GM23338 (cell line): ENCODE measurements around the gene TTBK1. TPM values are rescaled to one million over a fixed set of nuclear protein-coding genes. Genes with fewer than 3 reads are reported as not detected.

Experiments
- ATAC-seq: fragments of 200-7000 bp; cut with Tn5 transposase; 3 replicates; pipeline ENCODE4 v1.9.1; 2020
- DNase-seq: peaks from one replicate; pipeline ENCODE4 v3.0.0-alpha.2; 2015; ENCODE audit warnings: low spot score
- H2AFZ ChIP-seq: fragments of 200-600 bp; sonication (generic); 2 replicates; pipeline ENCODE4 v1.8.0; 2016; ENCODE audit warnings: antibody characterized with exemption, mild to moderate bottlenecking, moderate library complexity
- H3F3A ChIP-seq: fragments of 200-600 bp; sonication (generic); replicated peaks from 2 replicates; pipeline ENCODE4 v1.8.0; 2017; ENCODE audit warnings: antibody characterized with exemption, mixed run types, low read depth
- H3K27ac ChIP-seq: fragments of 200-600 bp; sonication (generic); 2 replicates; pipeline ENCODE4 v1.6.1; 2016; ENCODE audit warnings: low read depth
- H3K27me3 ChIP-seq: fragments of 200-600 bp; sonication (generic); 2 replicates; pipeline ENCODE4 v1.8.0; 2016; ENCODE audit warnings: mild to moderate bottlenecking, mixed run types, moderate library complexity; ENCODE audit not compliant: insufficient read depth
- H3K36me3 ChIP-seq: fragments of 200-600 bp; sonication (generic); 2 replicates; pipeline ENCODE4 v1.8.0; 2016; ENCODE audit warnings: mild to moderate bottlenecking; ENCODE audit not compliant: insufficient read depth
- H3K4me1 ChIP-seq: fragments of 200-600 bp; sonication (generic); 2 replicates; pipeline ENCODE4 v1.8.0; 2016; ENCODE audit warnings: mild to moderate bottlenecking, moderate library complexity; ENCODE audit not compliant: insufficient read depth
- H3K4me2 ChIP-seq: fragments of 200-600 bp; sonication (generic); 2 replicates; pipeline ENCODE4 v1.7.1; 2017; ENCODE audit warnings: mixed run types
- H3K4me3 ChIP-seq: fragments of 200-600 bp; sonication (generic); 2 replicates; pipeline ENCODE4 v1.6.1; 2016; ENCODE audit warnings: mixed run types
- H3K79me2 ChIP-seq: fragments of 200-600 bp; sonication (generic); replicated peaks from 2 replicates; pipeline ENCODE4 v1.8.0; 2017; ENCODE audit warnings: mild to moderate bottlenecking; ENCODE audit not compliant: insufficient read depth
- H3K9me2 ChIP-seq: fragments of 200-600 bp; sonication (generic); 2 replicates; pipeline ENCODE4 v1.8.0; 2017; ENCODE audit not compliant: insufficient read depth
- H4K20me1 ChIP-seq: fragments of 200-600 bp; sonication (generic); replicated peaks from 2 replicates; pipeline ENCODE4 v1.8.0; 2017; ENCODE audit warnings: mild to moderate bottlenecking; ENCODE audit not compliant: insufficient read depth
- H3K27ac Mint-ChIP-seq: 2 replicates; pipeline ENCODE4 v1.8.0; 2020; ENCODE audit warnings: inconsistent platforms, mild to moderate bottlenecking, moderate library complexity, mixed read lengths
- H3K27me3 Mint-ChIP-seq: 3 replicates; pipeline ENCODE4 v1.8.0; 2022; ENCODE audit warnings: low read depth, mild to moderate bottlenecking, moderate library complexity, mixed read lengths, inconsistent platforms; ENCODE audit not compliant: insufficient read depth, poor library complexity
- H3K36me3 Mint-ChIP-seq: 3 replicates; pipeline ENCODE4 v1.8.0; 2021; ENCODE audit warnings: low read depth, mild to moderate bottlenecking, inconsistent platforms, moderate library complexity, mixed read lengths
- H3K4me1 Mint-ChIP-seq: 3 replicates; pipeline ENCODE4 v1.8.0; 2020; ENCODE audit warnings: mild to moderate bottlenecking, inconsistent platforms, mixed read lengths
- H3K4me3 Mint-ChIP-seq: 3 replicates; pipeline ENCODE4 v1.8.0; 2021; ENCODE audit warnings: moderate library complexity, mild to moderate bottlenecking, inconsistent platforms, mixed read lengths
- H3K9me3 Mint-ChIP-seq: 3 replicates; pipeline ENCODE4 v1.8.0; 2020; ENCODE audit warnings: moderate library complexity, mild to moderate bottlenecking, inconsistent platforms, mixed read lengths
- CREB1 ChIP-seq: fragments of 250-450 bp; sonication (Bioruptor Pico); IDR thresholded peaks from 2 replicates; pipeline ENCODE4 v1.5.0; 2020; ENCODE audit warnings: low read depth, mild to moderate bottlenecking, moderate library complexity
- ETS1 ChIP-seq: IDR thresholded peaks from 2 replicates; pipeline ENCODE4 v1.6.1; 2016; ENCODE audit warnings: antibody characterized with exemption
- ZNF114 ChIP-seq: fragments of 250-450 bp; sonication (Bioruptor Pico); IDR thresholded peaks from 2 replicates; pipeline ENCODE4 v1.5.0; 2020; ENCODE audit warnings: mild to moderate bottlenecking, moderate library complexity
- ZNF331 ChIP-seq: fragments of 250-450 bp; sonication (Bioruptor Pico); IDR thresholded peaks from 2 replicates; pipeline ENCODE4 v1.5.0; 2020; ENCODE audit warnings: low read depth, mild to moderate bottlenecking, moderate library complexity
- ZNF462 ChIP-seq: fragments of 250-450 bp; sonication (Bioruptor Pico); IDR thresholded peaks from 2 replicates; pipeline ENCODE4 v1.5.0; 2020; ENCODE audit warnings: mild to moderate bottlenecking, moderate library complexity
- polyA plus RNA-seq: library from polyadenylated mRNA; unstranded; fragments of >200 nt; fragmentation: Nextera tagmentation; extraction: Ambion mirVana; gene quantifications from 2 replicates; pipeline ENCODE4 v1.2.1, GENCODE V29; 2016
- total RNA-seq: library from RNA; depleted of rRNA; stranded (reverse); fragments of >200 nt; shearing (Covaris generic); gene quantifications from 2 replicates; pipeline ENCODE4 v1.2.3, GENCODE V29; 2014
- TF ChIP-seq, protein P1 (sequence below): IDR thresholded peaks from one replicate; pipeline ENCODE4 v1.6.1; 2018; ENCODE audit warnings: antibody characterized with exemption; ENCODE audit not compliant: unreplicated experiment

Gene TTBK1
- total and polyA plus RNA-seq, 2 experiments from 2014 or later = 0.29 to 1.1 TPM

DNA sequence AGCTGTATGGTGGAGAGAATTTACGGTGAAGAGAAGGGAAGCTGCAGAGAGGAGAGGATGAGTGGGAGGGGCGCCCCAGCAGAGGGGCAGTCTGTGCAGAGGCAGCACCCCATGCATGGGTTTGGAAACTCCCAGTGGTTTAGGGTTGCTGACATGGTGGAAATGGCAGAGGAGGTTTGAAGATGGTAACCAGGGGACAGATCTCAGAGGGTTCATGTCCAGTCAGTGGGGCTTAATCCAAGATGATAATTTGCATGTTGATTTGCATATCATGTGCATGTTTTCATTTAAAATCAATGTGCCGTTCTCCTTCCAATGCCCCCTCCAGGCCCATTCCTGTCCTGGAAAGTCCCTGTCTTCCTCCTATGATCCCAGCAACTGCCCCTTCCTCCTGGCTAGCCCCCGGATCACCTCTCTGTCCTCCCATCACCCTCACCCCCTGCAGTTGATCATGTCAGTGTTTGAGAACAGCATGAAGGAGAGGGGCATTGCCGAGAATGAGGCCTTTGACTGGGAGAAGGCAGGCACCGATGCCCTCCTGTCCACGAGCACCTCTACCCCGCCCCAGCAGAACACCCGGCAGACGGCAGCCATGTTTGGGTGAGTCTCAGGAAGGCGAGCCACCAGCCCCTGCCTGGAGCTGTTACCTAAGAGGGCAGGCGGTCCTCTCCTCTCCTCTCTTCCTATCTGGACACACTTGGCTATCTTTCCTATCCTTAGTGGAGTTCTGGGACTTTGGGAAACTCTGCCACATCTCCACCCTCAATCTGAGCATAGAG lies 14.3 kb downstream of the TTBK1 start:
- H3F3A ChIP-seq = no peaks in the 10 kb centered on the region
- Mint-ChIP-seq H3K27ac (no peak overlapping the region), H3K4me3 (no peak overlapping the region), H3K9me3 (no peaks in the 10 kb centered on the region; the same call in 2 of the 3 replicates), H3K36me3 (no peaks in the 10 kb centered on the region), H3K27me3 (peaks cover 18% of the 10 kb centered on the region), H3K4me1 (peaks cover 10% of the 10 kb centered on the region; the same call in 2 of the 3 replicates)
- no peaks in the 10 kb centered on the region for H3K36me3 ChIP-seq
- no peak overlapping the region for H3K4me3 ChIP-seq
- H4K20me1 ChIP-seq = no peaks in the 10 kb centered on the region
- H3K9me2 ChIP-seq = no peaks in the 10 kb centered on the region
- H3K4me1 ChIP-seq = no peaks in the 10 kb centered on the region
- TF ChIP-seq ZNF114 (CRISPR knock-in tag) = no peak
- no peak for TF ChIP-seq ZNF331 (CRISPR knock-in tag)
- no peak for TF ChIP-seq ZNF462 (CRISPR knock-in tag)
- TF ChIP-seq CREB1 (CRISPR knock-in tag) = no peak
- no peak for TF ChIP-seq ETS1
- TF ChIP-seq, protein P1, sequence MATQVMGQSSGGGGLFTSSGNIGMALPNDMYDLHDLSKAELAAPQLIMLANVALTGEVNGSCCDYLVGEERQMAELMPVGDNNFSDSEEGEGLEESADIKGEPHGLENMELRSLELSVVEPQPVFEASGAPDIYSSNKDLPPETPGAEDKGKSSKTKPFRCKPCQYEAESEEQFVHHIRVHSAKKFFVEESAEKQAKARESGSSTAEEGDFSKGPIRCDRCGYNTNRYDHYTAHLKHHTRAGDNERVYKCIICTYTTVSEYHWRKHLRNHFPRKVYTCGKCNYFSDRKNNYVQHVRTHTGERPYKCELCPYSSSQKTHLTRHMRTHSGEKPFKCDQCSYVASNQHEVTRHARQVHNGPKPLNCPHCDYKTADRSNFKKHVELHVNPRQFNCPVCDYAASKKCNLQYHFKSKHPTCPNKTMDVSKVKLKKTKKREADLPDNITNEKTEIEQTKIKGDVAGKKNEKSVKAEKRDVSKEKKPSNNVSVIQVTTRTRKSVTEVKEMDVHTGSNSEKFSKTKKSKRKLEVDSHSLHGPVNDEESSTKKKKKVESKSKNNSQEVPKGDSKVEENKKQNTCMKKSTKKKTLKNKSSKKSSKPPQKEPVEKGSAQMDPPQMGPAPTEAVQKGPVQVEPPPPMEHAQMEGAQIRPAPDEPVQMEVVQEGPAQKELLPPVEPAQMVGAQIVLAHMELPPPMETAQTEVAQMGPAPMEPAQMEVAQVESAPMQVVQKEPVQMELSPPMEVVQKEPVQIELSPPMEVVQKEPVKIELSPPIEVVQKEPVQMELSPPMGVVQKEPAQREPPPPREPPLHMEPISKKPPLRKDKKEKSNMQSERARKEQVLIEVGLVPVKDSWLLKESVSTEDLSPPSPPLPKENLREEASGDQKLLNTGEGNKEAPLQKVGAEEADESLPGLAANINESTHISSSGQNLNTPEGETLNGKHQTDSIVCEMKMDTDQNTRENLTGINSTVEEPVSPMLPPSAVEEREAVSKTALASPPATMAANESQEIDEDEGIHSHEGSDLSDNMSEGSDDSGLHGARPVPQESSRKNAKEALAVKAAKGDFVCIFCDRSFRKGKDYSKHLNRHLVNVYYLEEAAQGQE = no peak
- H2AFZ ChIP-seq = peak overlapping the region; percentile 85
- ATAC-seq = no peak; the same call in 1 of the 3 replicates
- no peaks in the 10 kb centered on the region for H3K27me3 ChIP-seq
- no peak overlapping the region for H3K4me2 ChIP-seq
- H3K79me2 ChIP-seq = no peaks in the 10 kb centered on the region
- no peak for DNase-seq
- H3K27ac ChIP-seq = no peak overlapping the region
